C4-2B (cell line): ENCODE measurements around the gene CUX1.

Experiments
- CTCF ChIP-seq: fragments of 450-650 bp; conservative IDR thresholded peaks from 2 replicates; pipeline ENCODE4 v1.5.1; 2017; ENCODE audit warnings: mild to moderate bottlenecking
- ZFX ChIP-seq: fragments of 450-650 bp; IDR thresholded peaks from 2 replicates; pipeline ENCODE4 v1.6.1; 2017

- TF ChIP-seq CTCF (no peak), ZFX (no peak)
Observed at GRCh38 chr7:102264367-102264891, 447.0 kb downstream of the CUX1 start.
